Naive thymus-derived CD4-positive, alpha-beta T cell (primary cell): Measurements from ENCODE around the gene UVRAG. TPM values are rescaled to one million over a fixed set of nuclear protein-coding genes. Genes with fewer than 3 reads are reported as not detected.
A peak's percentile ranks its signal among the peaks of the same experiment; 100 is the strongest.

Experiments
- ATAC-seq: fragments of 150-1000 bp; cut with Tn5 transposase; 2 replicates; pipeline ENCODE4 v1.10.0; 2021; ENCODE audit warnings: mild to moderate bottlenecking, moderate library complexity
- CTCF ChIA-PET: fragments of 350-600 bp; sonication (Branson Sonifier 250); formaldehyde crosslinking; loops from one replicate; lab custom pipeline; 2021; ENCODE audit warnings: antibody characterized with exemption; lab: Charles Lee
- POLR2A ChIA-PET: fragments of 350-600 bp; sonication (Branson Sonifier 250); formaldehyde crosslinking; loops from one replicate; lab custom pipeline; 2021; ENCODE audit warnings: antibody characterized with exemption, inconsistent platforms; lab: Charles Lee
- DNase-seq, 9 donors: peaks; one replicate each; pipeline versions ENCODE4 v3.0.0 to v3.0.0-alpha.2; 2020 to 2022; ENCODE audit warnings: mixed read lengths in 1 of 9
- H3K27ac ChIP-seq: one replicate; pipeline ENCODE4 v1.7.0; 2013; ENCODE audit warnings: mild to moderate bottlenecking, low read depth, low read length, moderate library complexity
- H3K27me3 ChIP-seq, 2 donors: one replicate each; pipeline ENCODE4 v1.7.0; 2013; ENCODE audit warnings: low read length in 2 of 2, mild to moderate bottlenecking in 2 of 2, moderate library complexity in 2 of 2; ENCODE audit not compliant: control insufficient read depth in 2 of 2, insufficient read depth in 2 of 2
- H3K36me3 ChIP-seq, 3 experiments: 1 replicate in 2 of 3; 2 replicates in 1 of 3; pipeline ENCODE4 v1.7.0; 2013; ENCODE audit warnings: low read length in 3 of 3, mild to moderate bottlenecking in 3 of 3, moderate library complexity in 1 of 3; ENCODE audit not compliant: insufficient read depth in 3 of 3, control insufficient read depth in 2 of 3
- H3K4me1 ChIP-seq, 2 donors: one replicate each; pipeline ENCODE4 v1.7.0; 2013; ENCODE audit warnings: low read length in 2 of 2, mild to moderate bottlenecking in 2 of 2, moderate library complexity in 1 of 2; ENCODE audit not compliant: control insufficient read depth in 2 of 2, insufficient read depth in 2 of 2
- H3K4me3 ChIP-seq: 2 replicates; pipeline ENCODE4 v1.7.0; 2013; ENCODE audit warnings: mild to moderate bottlenecking, low read length
- H3K9me3 ChIP-seq, 3 experiments: 1 replicate in 2 of 3; 2 replicates in 1 of 3; pipeline ENCODE4 v1.7.0; 2013; ENCODE audit warnings: low read length in 3 of 3; ENCODE audit not compliant: control insufficient read depth in 2 of 3
- H3K27ac Mint-ChIP-seq, 9 donors: one replicate each; pipeline ENCODE4 v1.8.0; 2020 to 2022; ENCODE audit warnings: mixed read lengths in 9 of 9, mild to moderate bottlenecking in 8 of 9, moderate library complexity in 5 of 9, inconsistent platforms in 2 of 9
- H3K27me3 Mint-ChIP-seq, 5 donors: one replicate each; pipeline ENCODE4 v1.8.0; 2021 to 2022; ENCODE audit warnings: mixed read lengths in 5 of 5, mild to moderate bottlenecking in 1 of 5
- H3K36me3 Mint-ChIP-seq, 5 donors: one replicate each; pipeline ENCODE4 v1.8.0; 2020 to 2022; ENCODE audit warnings: mixed read lengths in 5 of 5, mild to moderate bottlenecking in 3 of 5, inconsistent platforms in 1 of 5
- H3K4me1 Mint-ChIP-seq, 7 donors: one replicate each; pipeline ENCODE4 v1.8.0; 2020 to 2022; ENCODE audit warnings: mixed read lengths in 7 of 7, mild to moderate bottlenecking in 3 of 7, inconsistent platforms in 1 of 7
- H3K4me3 Mint-ChIP-seq, 10 donors: one replicate each; pipeline ENCODE4 v1.8.0; 2020 to 2022; ENCODE audit warnings: mild to moderate bottlenecking in 10 of 10, mixed read lengths in 10 of 10, moderate library complexity in 6 of 10, inconsistent platforms in 2 of 10
- H3K9me3 Mint-ChIP-seq, 11 donors: one replicate each; pipeline ENCODE4 v1.8.0; 2020 to 2022; ENCODE audit warnings: mixed read lengths in 11 of 11, mild to moderate bottlenecking in 4 of 11, inconsistent platforms in 1 of 11, moderate library complexity in 1 of 11
- intact Hi-C, 2 donors: fragments of 100-400 bp; cut with micrococcal nuclease; formaldehyde crosslinking; loops; one replicate each; pipeline ENCODE4 v1.15.1; 2023
- polyA plus RNA-seq, 2 donors: library from polyadenylated mRNA; unstranded; fragments of 300-500 nt; fragmentation: Illumina TruSeq; gene quantifications; one replicate each; pipeline ENCODE4 v1.2.3, GENCODE V29; 2021
- total RNA-seq, 6 experiments: library from RNA in 5 of 6; stranded (reverse) in 5 of 6; gene quantifications; 1 replicate in 5 of 6; 2 replicates in 1 of 6; pipeline ENCODE4 v1.2.3 and lab custom pipeline; 2021 to 2026

UVRAG gene
- total and polyA plus RNA-seq, 7 experiments from 2014 or later, result 12.3 to 46.1 (median 24.6) TPM

DNA sequence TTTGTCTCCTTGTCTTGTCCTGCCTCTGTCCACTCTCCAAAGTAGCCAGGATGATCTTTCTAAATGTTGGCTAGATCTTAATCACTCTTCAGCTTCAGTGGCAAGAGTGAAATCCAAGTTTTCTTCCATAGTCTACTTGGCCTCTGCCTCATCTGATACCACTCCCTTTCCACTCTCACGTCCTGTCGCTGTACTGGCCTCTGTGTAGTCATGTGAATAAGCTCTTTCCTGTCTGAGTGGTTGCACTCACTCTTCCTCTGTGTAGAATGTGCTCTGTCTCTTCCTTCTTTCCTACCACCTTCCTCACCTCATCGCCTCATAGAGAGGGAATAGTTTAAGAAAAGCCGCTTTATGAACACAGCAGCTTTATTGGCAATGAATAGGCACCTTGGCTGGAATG lies 304.8 kb downstream of the UVRAG start:
- Histone ChIP-seq H3K4me1 (no peaks in the 10 kb centered on the region), H3K27me3 (no peaks in the 10 kb centered on the region), H3K27ac (no peak overlapping the region), H3K4me3 (no peak overlapping the region), H3K9me3 (no peaks in the 10 kb centered on the region), H3K36me3 (peaks cover 0 to 11% (median 0%) of the 10 kb centered on the region in 3 experiments)
- H3K4me3 Mint-ChIP-seq, result no peak overlapping the region
- H3K27me3 Mint-ChIP-seq, result no peaks in the 10 kb centered on the region
- POLR2A ChIA-PET, result interaction anchor here (0.7 kb wide), 1 partner anchor 13 kb away, joined by 3 read pairs; no protein-coding TSS in a partner anchor
- CTCF ChIA-PET, result no interaction called here
- H3K4me1 Mint-ChIP-seq, result peaks cover 0 to 10% (median 0%) of the 10 kb centered on the region in 7 donors
- H3K27ac Mint-ChIP-seq, result no peak overlapping the region
- no peak for ATAC-seq
- intact Hi-C loops, result no loop called here
- DNase-seq, result no peak
- H3K9me3 Mint-ChIP-seq, result no peaks in the 10 kb centered on the region
- peaks cover 5 to 25% (median 15%) of the 10 kb centered on the region in 5 donors for H3K36me3 Mint-ChIP-seq

DNA sequence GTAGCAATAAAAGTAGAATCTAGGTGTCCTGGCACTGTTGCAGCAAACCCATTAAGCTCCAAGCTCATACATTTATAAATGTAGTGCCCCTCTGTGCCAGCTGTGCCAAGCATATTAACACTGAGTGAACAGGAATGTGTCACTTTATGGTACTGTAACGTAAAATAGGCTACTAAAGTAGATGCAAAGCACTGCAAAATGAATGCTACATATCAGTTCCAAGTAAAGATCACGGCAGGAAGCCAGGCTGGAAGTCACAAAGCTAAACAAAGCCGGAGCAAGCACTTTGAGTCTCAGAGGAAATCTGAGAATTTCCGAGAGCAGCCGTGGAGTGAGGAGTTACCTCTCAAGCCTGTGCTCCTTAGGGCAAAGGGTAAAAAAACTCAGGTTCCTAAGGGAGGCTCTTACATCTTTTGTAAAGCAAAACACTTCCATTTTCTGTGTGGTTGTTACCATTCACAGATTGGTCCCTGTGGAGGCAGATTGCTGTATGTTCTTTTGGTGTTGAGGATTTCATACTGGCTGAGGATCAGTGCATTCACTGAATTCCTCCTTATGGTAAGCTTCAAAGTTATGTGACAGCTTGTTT lies 305.6 kb downstream of the UVRAG start:
- H3K4me3 Mint-ChIP-seq, result no peak overlapping the region
- DNase-seq (no peak), ATAC-seq (no peak)
- no peaks in the 10 kb centered on the region for H3K27me3 Mint-ChIP-seq
- no peaks in the 10 kb centered on the region for H3K9me3 Mint-ChIP-seq
- ChIA-PET CTCF (no interaction called here), POLR2A (no interaction called here)
- intact Hi-C loops, result no loop called here
- H3K27ac Mint-ChIP-seq, result no peak overlapping the region
- Histone ChIP-seq H3K27me3 (no peaks in the 10 kb centered on the region), H3K4me3 (no peak overlapping the region), H3K9me3 (no peaks in the 10 kb centered on the region), H3K36me3 (peaks cover 0 to 11% (median 0%) of the 10 kb centered on the region in 3 experiments), H3K27ac (no peak overlapping the region), H3K4me1 (no peaks in the 10 kb centered on the region)
- peaks cover 5 to 21% (median 15%) of the 10 kb centered on the region in 5 donors for H3K36me3 Mint-ChIP-seq
- H3K4me1 Mint-ChIP-seq, result peaks cover 0 to 13% (median 0%) of the 10 kb centered on the region in 7 donors

GRCh38 chr11:76123248-76123647 lies 308.2 kb downstream of the UVRAG start:
- no peak for DNase-seq
- intact Hi-C loops, result no loop called here
- Mint-ChIP-seq H3K9me3 (no peaks in the 10 kb centered on the region), H3K27ac (no peak overlapping the region), H3K4me3 (no peak overlapping the region), H3K36me3 (peaks cover 2 to 12% (median 9%) of the 10 kb centered on the region in 5 donors), H3K4me1 (peaks cover 0 to 12% (median 9%) of the 10 kb centered on the region in 7 donors), H3K27me3 (no peaks in the 10 kb centered on the region)
- ChIA-PET POLR2A (no interaction called here), CTCF (no interaction called here)
- H3K27me3 ChIP-seq, result no peaks in the 10 kb centered on the region
- H3K4me3 ChIP-seq, result no peak overlapping the region
- no peak for ATAC-seq
- no peaks in the 10 kb centered on the region for H3K4me1 ChIP-seq
- no peaks in the 10 kb centered on the region for H3K36me3 ChIP-seq
- H3K27ac ChIP-seq, result no peak overlapping the region
- no peaks in the 10 kb centered on the region for H3K9me3 ChIP-seq

GRCh38 chr11:76124905-76125770 lies 310.1 kb downstream of the UVRAG start:
- H3K4me1 ChIP-seq, result no peaks in the 10 kb centered on the region
- no peaks in the 10 kb centered on the region for H3K27me3 ChIP-seq
- no peak for ATAC-seq
- Mint-ChIP-seq H3K4me3 (no peak overlapping the region), H3K9me3 (no peaks in the 10 kb centered on the region), H3K36me3 (peaks cover 2 to 16% (median 7%) of the 10 kb centered on the region in 5 donors), H3K4me1 (peaks cover 0 to 29% (median 23%) of the 10 kb centered on the region in 7 donors), H3K27ac (no peak overlapping the region), H3K27me3 (no peaks in the 10 kb centered on the region)
- CTCF ChIA-PET, result interaction anchor here (0.5 kb wide), 1 partner anchor 11 kb away, joined by 4 read pairs; no protein-coding TSS in a partner anchor
- H3K36me3 ChIP-seq, result no peaks in the 10 kb centered on the region
- no peak overlapping the region for H3K27ac ChIP-seq
- POLR2A ChIA-PET, result no interaction called here
- intact Hi-C loops, result no loop called here
- no peak overlapping the region for H3K4me3 ChIP-seq
- no peak for DNase-seq
- no peaks in the 10 kb centered on the region for H3K9me3 ChIP-seq

GRCh38 chr11:76129729-76130128 lies 314.7 kb downstream of the UVRAG start:
- ATAC-seq (no peak), DNase-seq (no peak)
- Histone ChIP-seq H3K4me1 (peaks cover 0 to 20% of the 10 kb centered on the region in 2 donors), H3K27ac (no peak overlapping the region), H3K9me3 (no peaks in the 10 kb centered on the region), H3K4me3 (no peak overlapping the region), H3K36me3 (no peaks in the 10 kb centered on the region), H3K27me3 (no peaks in the 10 kb centered on the region)
- ChIA-PET CTCF (no interaction called here), POLR2A (no interaction called here)
- Mint-ChIP-seq H3K4me3 (no peak overlapping the region), H3K27me3 (no peaks in the 10 kb centered on the region), H3K9me3 (no peaks in the 10 kb centered on the region), H3K36me3 (peaks cover 5 to 19% (median 6%) of the 10 kb centered on the region in 5 donors), H3K4me1 (peaks cover 15 to 57% (median 49%) of the 10 kb centered on the region in 7 donors), H3K27ac (peak overlapping the region in 1 of 9 donors; percentile 29)
- intact Hi-C loops, result no loop called here

DNA sequence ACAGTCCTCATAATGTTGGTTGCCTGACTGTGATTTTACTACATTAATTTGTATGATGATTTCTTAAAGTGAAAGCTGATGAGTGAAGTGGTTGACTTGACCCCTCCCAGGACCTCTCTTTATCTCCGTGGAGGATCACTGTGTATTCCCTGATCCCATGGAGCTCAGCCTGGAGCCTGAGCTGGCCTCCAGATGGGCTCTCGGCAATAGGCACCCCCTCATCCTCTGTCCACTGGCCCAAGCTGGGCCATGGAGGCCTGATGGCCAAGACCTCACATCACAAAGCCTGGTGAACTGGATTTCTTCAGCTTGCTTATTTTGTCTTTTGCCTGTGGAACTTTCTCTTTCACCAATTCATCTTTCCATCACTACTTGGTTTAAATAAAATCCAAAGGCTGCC lies 316.1 kb downstream of the UVRAG start:
- H3K27ac Mint-ChIP-seq, result peak overlapping the region in 4 of 9 donors; percentile 14 to 83 (median 49)
- ChIA-PET POLR2A (no interaction called here), CTCF (interaction anchor here (0.5 kb wide), 1 partner anchor 205 kb away, joined by 3 read pairs; no protein-coding TSS in a partner anchor)
- peak overlapping the region in 2 of 10 donors; percentile 41 for H3K4me3 Mint-ChIP-seq
- Histone ChIP-seq H3K4me3 (no peak overlapping the region), H3K27me3 (no peaks in the 10 kb centered on the region), H3K36me3 (no peaks in the 10 kb centered on the region), H3K9me3 (no peaks in the 10 kb centered on the region), H3K27ac (no peak overlapping the region), H3K4me1 (peaks cover 0 to 20% of the 10 kb centered on the region in 2 donors)
- intact Hi-C loops, result no loop called here
- H3K27me3 Mint-ChIP-seq, result no peaks in the 10 kb centered on the region
- ATAC-seq, result no peak
- peaks cover 15 to 57% (median 49%) of the 10 kb centered on the region in 7 donors for H3K4me1 Mint-ChIP-seq
- H3K36me3 Mint-ChIP-seq, result peaks cover 5 to 15% (median 6%) of the 10 kb centered on the region in 5 donors
- no peaks in the 10 kb centered on the region for H3K9me3 Mint-ChIP-seq
- DNase-seq, result no peak
